Gastroesophageal sphincter (tissue), 4 donors: ENCODE data around the gene AFG3L2. TPM values are rescaled to one million over a fixed set of nuclear protein-coding genes. Genes with fewer than 3 reads are reported as not detected.
"Not testable (repeated sequence)": the region's sequence is repeated elsewhere in the genome, so short reads cannot be mapped to it uniquely, and the experiment has no call there.

Experiments
- ATAC-seq: fragments of 150-250 bp; one replicate; pipeline ENCODE4 v1.9.1; 2016; ENCODE audit warnings: mild to moderate bottlenecking, moderate library complexity
- H3K27ac ChIP-seq, 4 donors: fragments of 200-600 bp; sonication (generic) in 3 of 4; 1 replicate in 3 of 4; 2 replicates in 1 of 4; pipeline ENCODE4 v1.5.1; 2016 to 2019
- H3K27me3 ChIP-seq: fragments of 200-600 bp; sonication (generic); one replicate; pipeline ENCODE4 v1.5.1; 2019
- H3K36me3 ChIP-seq, 2 donors: fragments of 200-600 bp; sonication (generic); one replicate each; pipeline ENCODE4 v1.5.1; 2019; ENCODE audit warnings: control low read depth in 1 of 2
- H3K4me1 ChIP-seq, 3 donors: fragments of 200-600 bp; sonication (generic); 1 replicate in 2 of 3; 2 replicates in 1 of 3; pipeline ENCODE4 v1.5.1; 2016 to 2019; ENCODE audit warnings: control low read depth in 2 of 3
- H3K4me3 ChIP-seq, 2 donors: fragments of 200-600 bp; sonication (generic); one replicate each; pipeline ENCODE4 v1.5.1; 2019; ENCODE audit warnings: mild to moderate bottlenecking in 1 of 2, moderate library complexity in 1 of 2
- H3K9me3 ChIP-seq, 3 donors: fragments of 200-600 bp; sonication (generic); one replicate each; pipeline ENCODE4 v1.5.1; 2017 to 2019; ENCODE audit warnings: control low read depth in 2 of 3
- EP300 ChIP-seq: sonication (generic); formaldehyde crosslinking; IDR thresholded peaks from one replicate; pipeline ENCODE4 v1.6.1; 2017; ENCODE audit warnings: antibody characterized with exemption, mild to moderate bottlenecking
- POLR2A ChIP-seq, 2 donors: fragments of 450-650 bp; IDR thresholded peaks; one replicate each; pipeline ENCODE4 v1.6.1; 2017; ENCODE audit warnings: antibody characterized with exemption in 2 of 2, mild to moderate bottlenecking in 2 of 2, moderate library complexity in 1 of 2
- POLR2AphosphoS5 ChIP-seq: sonication (generic); formaldehyde crosslinking; IDR thresholded peaks from one replicate; pipeline ENCODE4 v1.6.1; 2017; ENCODE audit warnings: antibody characterized with exemption
- WGBS, 2 donors: methylation state at CpG; one replicate each; pipeline ENCODE4 v1.1.5; 2018; ENCODE audit warnings: low coverage in 1 of 2; 5-methylcytosine and 5-hydroxymethylcytosine counted together
- total RNA-seq, 4 donors: library from RNA; depleted of rRNA; stranded (reverse); fragments of >200 nt; gene quantifications; one replicate each; pipeline ENCODE4 v1.1.0, GENCODE V29; 2016
- TF ChIP-seq, protein P1 (sequence below), 4 experiments: fragments of 200-600 bp in 2 of 4; fragments of 450-650 bp in 2 of 4; sonication (generic) in 1 of 4; IDR thresholded peaks; one replicate each; pipeline ENCODE4 v1.5.1; 2017 to 2019; ENCODE audit warnings: antibody characterized with exemption in 4 of 4, mild to moderate bottlenecking in 2 of 4, moderate library complexity in 2 of 4

The AFG3L2 gene
- total RNA-seq, 4 donors from 2014 or later: 38.4 to 52.9 (median 40.8) TPM

DNA sequence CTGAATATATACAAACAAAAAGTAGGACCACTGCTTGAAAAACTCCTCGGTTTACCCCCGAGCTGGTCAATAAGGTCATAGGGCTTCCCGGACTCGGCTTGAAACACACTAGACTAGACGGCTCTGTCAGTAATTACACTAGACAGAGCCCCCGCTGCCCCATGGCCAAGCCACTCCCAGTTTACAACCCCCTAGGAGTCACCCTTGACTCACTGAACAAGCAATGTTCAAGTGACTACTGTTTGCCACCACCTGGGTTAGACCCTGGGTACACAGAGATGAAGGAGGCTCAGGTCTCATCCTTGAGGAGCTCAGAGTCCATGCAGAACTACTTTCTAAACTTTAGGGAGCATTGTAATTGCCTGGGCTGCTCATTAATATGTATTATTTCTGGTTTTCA, 17.0 kb upstream of the AFG3L2 start:
- H3K4me1 ChIP-seq: no peaks in the 10 kb centered on the region
- WGBS, 2 donors: 70 to 83% methylated on average over 2 to 6 of the region's 6 CpGs
- H3K27ac ChIP-seq: no peak overlapping the region
- H3K9me3 ChIP-seq: no peaks in the 10 kb centered on the region
- no peak overlapping the region for H3K4me3 ChIP-seq
- no peaks in the 10 kb centered on the region for H3K27me3 ChIP-seq
- TF ChIP-seq EP300 (no peak), POLR2AphosphoS5 (no peak), POLR2A (IDR thresholded peaks at IDR 0.05) (no peak)
- TF ChIP-seq, protein P1, sequence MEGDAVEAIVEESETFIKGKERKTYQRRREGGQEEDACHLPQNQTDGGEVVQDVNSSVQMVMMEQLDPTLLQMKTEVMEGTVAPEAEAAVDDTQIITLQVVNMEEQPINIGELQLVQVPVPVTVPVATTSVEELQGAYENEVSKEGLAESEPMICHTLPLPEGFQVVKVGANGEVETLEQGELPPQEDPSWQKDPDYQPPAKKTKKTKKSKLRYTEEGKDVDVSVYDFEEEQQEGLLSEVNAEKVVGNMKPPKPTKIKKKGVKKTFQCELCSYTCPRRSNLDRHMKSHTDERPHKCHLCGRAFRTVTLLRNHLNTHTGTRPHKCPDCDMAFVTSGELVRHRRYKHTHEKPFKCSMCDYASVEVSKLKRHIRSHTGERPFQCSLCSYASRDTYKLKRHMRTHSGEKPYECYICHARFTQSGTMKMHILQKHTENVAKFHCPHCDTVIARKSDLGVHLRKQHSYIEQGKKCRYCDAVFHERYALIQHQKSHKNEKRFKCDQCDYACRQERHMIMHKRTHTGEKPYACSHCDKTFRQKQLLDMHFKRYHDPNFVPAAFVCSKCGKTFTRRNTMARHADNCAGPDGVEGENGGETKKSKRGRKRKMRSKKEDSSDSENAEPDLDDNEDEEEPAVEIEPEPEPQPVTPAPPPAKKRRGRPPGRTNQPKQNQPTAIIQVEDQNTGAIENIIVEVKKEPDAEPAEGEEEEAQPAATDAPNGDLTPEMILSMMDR (IDR thresholded peaks at IDR 0.05): no peak
- no peak for ATAC-seq
- H3K36me3 ChIP-seq: no peaks in the 10 kb centered on the region

DNA sequence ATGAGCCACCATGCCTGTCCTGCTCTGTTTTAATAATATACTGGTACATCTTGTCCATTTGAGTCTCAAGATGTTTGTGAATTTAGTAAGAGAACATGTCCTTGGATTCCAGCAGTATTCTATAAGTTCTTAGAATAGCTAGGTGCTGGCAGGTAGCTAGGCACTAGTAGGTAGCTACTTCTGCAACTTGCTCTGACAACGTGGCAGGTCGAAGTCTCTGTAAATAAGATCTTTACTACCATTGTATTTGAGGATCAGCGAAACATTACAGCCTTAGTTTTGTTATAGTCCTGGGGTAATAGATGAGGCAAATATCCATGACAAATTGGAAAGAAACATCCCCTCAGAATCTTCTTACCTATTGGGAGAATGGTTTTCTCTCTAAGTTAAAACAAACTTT, 16.5 kb upstream of the AFG3L2 start:
- Histone ChIP-seq H3K27ac (no peak overlapping the region), H3K4me3 (no peak overlapping the region), H3K36me3 (no peaks in the 10 kb centered on the region), H3K4me1 (no peaks in the 10 kb centered on the region), H3K9me3 (no peaks in the 10 kb centered on the region), H3K27me3 (no peaks in the 10 kb centered on the region)
- TF ChIP-seq, protein P1 (IDR thresholded peaks at IDR 0.05): no peak
- TF ChIP-seq POLR2AphosphoS5 (no peak), EP300 (no peak), POLR2A (IDR thresholded peaks at IDR 0.05) (no peak)
- WGBS, 2 donors: 78 to 88% methylated on average over 3 of the region's 3 CpGs
- ATAC-seq: no peak

DNA sequence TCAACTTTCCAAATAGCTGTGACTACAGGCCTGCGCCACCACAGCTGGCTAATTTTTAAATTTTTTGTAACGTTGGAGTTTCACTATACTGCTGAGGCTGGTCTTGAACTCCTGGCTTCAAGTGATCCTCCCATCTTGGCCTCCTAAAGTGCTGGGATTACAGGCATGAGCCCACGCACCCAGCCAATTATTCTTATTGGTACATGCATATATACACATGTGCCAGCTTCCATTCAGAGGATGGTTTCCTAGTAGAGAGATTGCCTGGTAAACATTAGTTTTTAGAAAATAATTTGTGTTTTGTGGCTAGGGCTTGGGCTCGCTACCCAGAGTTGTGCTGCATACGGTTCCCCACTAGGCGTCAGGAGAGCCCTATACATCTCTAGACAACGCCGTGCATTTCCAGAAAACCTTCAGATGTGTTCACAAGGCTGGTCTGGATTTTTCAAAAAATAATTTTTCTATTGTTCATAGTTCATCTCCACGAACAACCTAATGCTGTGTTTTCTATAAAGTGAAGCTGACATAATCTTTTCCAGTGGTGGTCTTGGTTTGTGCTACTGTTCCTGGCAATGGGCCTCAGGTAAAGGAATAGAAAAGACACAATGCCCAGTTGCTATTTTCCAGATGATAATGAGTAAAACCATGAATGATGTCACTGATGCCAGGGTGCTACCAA, 14.6 kb upstream of the AFG3L2 start:
- no peak for TF ChIP-seq POLR2AphosphoS5
- TF ChIP-seq, protein P1 (IDR thresholded peaks at IDR 0.05): peak in 3 of 4 experiments; percentile 82 to 90 (median 83)

DNA sequence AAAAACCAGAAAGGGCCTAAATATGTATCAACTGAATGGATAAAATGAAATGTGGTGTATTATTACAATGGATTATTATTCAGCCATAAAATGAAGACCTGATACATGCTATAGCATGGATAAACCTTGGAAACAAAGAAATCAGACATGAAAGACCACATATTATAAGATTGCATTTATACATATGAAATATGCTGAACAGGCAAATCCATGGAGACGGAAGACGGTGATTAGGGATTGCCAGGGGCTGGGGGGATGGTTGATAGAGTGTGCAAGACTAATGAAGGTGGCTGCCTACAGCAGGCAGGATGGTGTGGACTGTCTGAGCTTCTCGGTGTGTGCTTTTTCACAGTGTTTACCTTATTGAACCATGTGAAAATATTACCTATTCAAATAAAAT, 11.4 kb upstream of the AFG3L2 start:
- Histone ChIP-seq H3K27me3 (no peaks in the 10 kb centered on the region), H3K9me3 (no peaks in the 10 kb centered on the region), H3K27ac (no peak overlapping the region), H3K4me3 (no peak overlapping the region), H3K4me1 (no peaks in the 10 kb centered on the region), H3K36me3 (no peaks in the 10 kb centered on the region)
- no peak for TF ChIP-seq POLR2A (IDR thresholded peaks at IDR 0.05)
- no peak for TF ChIP-seq EP300
- TF ChIP-seq, protein P1 (IDR thresholded peaks at IDR 0.05): no peak
- no peak for TF ChIP-seq POLR2AphosphoS5
- ATAC-seq: no peak
- WGBS, 2 donors: 89 to 94% methylated on average over 3 of the region's 3 CpGs

More for the DNA sequence above, 14.6 kb upstream of the AFG3L2 start:
- Histone ChIP-seq H3K9me3 (no peaks in the 10 kb centered on the region), H3K36me3 (no peaks in the 10 kb centered on the region), H3K4me1 (no peaks in the 10 kb centered on the region), H3K4me3 (no peak overlapping the region), H3K27me3 (no peaks in the 10 kb centered on the region), H3K27ac (no peak overlapping the region)
- 9% methylated on average over 9 of the region's 9 CpGs for WGBS, 2 donors
- ATAC-seq: peak; percentile 93

DNA sequence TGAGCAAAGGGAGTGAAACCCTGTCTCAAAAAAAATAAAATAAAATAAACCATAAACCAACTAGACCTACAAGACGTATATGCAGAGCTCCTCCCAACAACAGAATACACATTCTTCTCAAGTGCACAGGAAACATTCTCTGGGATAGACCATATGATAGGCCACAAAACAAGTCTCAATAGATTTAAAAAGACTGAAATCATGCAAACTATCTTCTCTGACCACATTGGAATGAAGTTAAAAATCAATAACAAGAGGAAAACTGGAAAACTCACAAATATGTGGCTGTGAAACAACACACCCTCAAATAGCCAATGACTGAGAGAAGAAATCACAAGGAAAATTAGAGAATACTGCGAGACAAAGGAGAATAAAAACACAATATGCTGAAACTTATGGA, 7.2 kb upstream of the AFG3L2 start:
- 40 to 58% methylated on average over 1 to 2 of the region's 2 CpGs for WGBS, 2 donors
- no peak for TF ChIP-seq POLR2A (IDR thresholded peaks at IDR 0.05)
- TF ChIP-seq, protein P1 (IDR thresholded peaks at IDR 0.05): no peak
- no peak for TF ChIP-seq POLR2AphosphoS5
- no peak for TF ChIP-seq EP300
- Histone ChIP-seq H3K4me3 (no peak overlapping the region), H3K36me3 (no peaks in the 10 kb centered on the region), H3K27me3 (no peaks in the 10 kb centered on the region), H3K9me3 (no peaks in the 10 kb centered on the region), H3K4me1 (no peaks in the 10 kb centered on the region), H3K27ac (no peak overlapping the region)
- ATAC-seq: no peak

DNA sequence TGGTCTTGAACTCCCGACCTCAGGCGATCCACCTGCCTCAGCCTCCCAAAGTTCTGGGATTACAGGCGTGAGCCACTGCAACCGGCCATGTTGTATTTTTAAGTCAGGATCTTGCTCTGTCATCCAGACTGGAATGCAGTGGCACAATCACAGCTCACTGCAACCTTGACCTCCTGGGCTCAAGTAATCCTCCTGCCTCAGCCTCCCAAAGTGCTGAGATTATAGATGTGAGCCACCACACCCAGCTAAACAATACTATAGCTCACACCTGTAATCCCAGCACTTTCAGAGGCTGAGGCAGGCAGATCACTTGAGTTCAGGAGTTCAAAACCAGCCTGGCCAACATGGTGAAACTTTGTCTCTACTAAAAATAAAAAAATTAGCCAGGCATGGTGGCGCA, 6.7 kb upstream of the AFG3L2 start:
- H3K27ac ChIP-seq, H3K4me1 ChIP-seq, H3K27me3 ChIP-seq, H3K4me3 ChIP-seq, H3K9me3 ChIP-seq, H3K36me3 ChIP-seq, ATAC-seq: not testable (repeated sequence)
- WGBS, 2 donors: 88 to 100% methylated on average over 1 to 2 of the region's 5 CpGs

DNA sequence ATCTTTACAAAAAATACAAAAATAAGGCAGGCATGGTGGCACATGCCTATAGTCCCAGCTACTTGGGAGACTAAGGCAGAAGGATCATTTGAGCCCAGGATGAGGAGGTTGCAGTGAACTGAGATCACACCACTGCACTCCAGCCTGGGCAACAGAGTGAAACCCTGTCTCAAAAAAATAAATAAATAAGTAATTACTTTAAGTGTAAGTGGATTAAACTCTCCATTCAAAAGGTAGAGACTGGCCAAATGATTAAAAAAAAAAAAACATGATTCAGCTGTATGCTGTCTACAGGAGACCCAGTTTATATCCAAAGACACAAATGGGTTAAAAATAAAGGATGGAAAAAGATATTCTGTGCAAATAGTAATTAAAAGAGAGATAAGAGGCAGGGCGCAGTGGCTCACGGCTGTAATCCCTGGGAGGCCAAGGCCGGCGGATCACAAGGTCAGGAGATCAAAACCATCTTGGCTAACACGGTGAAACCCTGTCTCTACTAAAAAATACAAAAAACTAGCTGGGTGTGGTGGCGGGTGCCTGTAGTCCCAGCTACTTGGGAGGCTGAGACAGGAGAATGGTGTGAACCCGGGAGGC, 5.3 kb upstream of the AFG3L2 start:
- WGBS, 2 donors: 82% methylated on average over 6 of the region's 7 CpGs; no CpG with 5 or more reads in 1 of the 2 donors
- H3K27ac ChIP-seq, ATAC-seq: not testable (repeated sequence)

More for the DNA sequence above, 5.3 kb upstream of the AFG3L2 start:
- H3K4me3 ChIP-seq, H3K4me1 ChIP-seq, H3K9me3 ChIP-seq, H3K27me3 ChIP-seq, H3K36me3 ChIP-seq: not testable (repeated sequence)
